ENCODE measurements around the gene TMEM167B.
A peak's percentile ranks its signal among the peaks of the same experiment; 100 is the strongest.
"Not testable (repeated sequence)": the region's sequence is repeated elsewhere in the genome, so short reads cannot be mapped to it uniquely, and the experiment has no call there.

The TMEM167B gene

GRCh38 chr1:109090196-109091077 is at the start of gene TMEM167B:
TMEM167B (plus strand) TSS chr1:109090764; CDS start chr1:109090873, 109 bp downstream.
- peak within 1 kb of the TSS; percentile 91 for H3K4me3 ChIP-seq (ENCODE audit: low read depth in 1 of 2, low read length in 2 of 2)
- H3K36me3 ChIP-seq (ENCODE audit: insufficient read depth, low read length), result peaks cover 12% of the 10 kb centered on the region
- H3K9me3 ChIP-seq (ENCODE audit: low read length), result no peaks in the 10 kb centered on the region
- peak within 1 kb of the TSS; percentile 98 for H3K9ac ChIP-seq (ENCODE audit: low read length)
- H3K27me3 ChIP-seq (ENCODE audit: control insufficient read depth in 1 of 2, insufficient read depth in 2 of 2, low read length in 2 of 2), result no peaks in the 10 kb centered on the region
- H3K4me1 ChIP-seq (ENCODE audit: insufficient read depth, low read length), result peaks cover 39% of the 10 kb centered on the region
- H3K27ac ChIP-seq (ENCODE audit: low read depth, low read length), result peak within 1 kb of the TSS; percentile 99

GRCh38 chr1:109040989-109041620 is 49.5 kb upstream of the TMEM167B start:
- Histone ChIP-seq H3K4me1 (ENCODE audit: insufficient read depth, low read length) (no peaks in the 10 kb centered on the region), H3K27ac (ENCODE audit: low read depth, low read length) (peak overlapping the region; percentile 86), H3K27me3 (ENCODE audit: control insufficient read depth in 1 of 2, insufficient read depth in 2 of 2, low read length in 2 of 2) (no peaks in the 10 kb centered on the region), H3K9ac (ENCODE audit: low read length) (peak overlapping the region; percentile 68), H3K36me3 (ENCODE audit: insufficient read depth, low read length) (no peaks in the 10 kb centered on the region), H3K4me3 (ENCODE audit: low read depth in 1 of 2, low read length in 2 of 2) (peak overlapping the region; percentile 94 to 98), H3K9me3 (ENCODE audit: low read length) (no peaks in the 10 kb centered on the region)

GRCh38 chr1:109041621-109042468 is 48.7 kb upstream of the TMEM167B start, which contains the start of gene WDR47:
WDR47 (minus strand) TSS chr1:109042102; CDS start chr1:109023512, 18,590 bp downstream.
- Histone ChIP-seq H3K9ac (ENCODE audit: low read length) (peak within 1 kb of the TSS; percentile 68), H3K27me3 (ENCODE audit: control insufficient read depth in 1 of 2, insufficient read depth in 2 of 2, low read length in 2 of 2) (no peaks in the 10 kb centered on the region), H3K9me3 (ENCODE audit: low read length) (no peaks in the 10 kb centered on the region), H3K27ac (ENCODE audit: low read depth, low read length) (peak within 1 kb of the TSS; percentile 86), H3K4me3 (ENCODE audit: low read depth in 1 of 2, low read length in 2 of 2) (peak within 1 kb of the TSS; percentile 94 to 98), H3K36me3 (ENCODE audit: insufficient read depth, low read length) (no peaks in the 10 kb centered on the region), H3K4me1 (ENCODE audit: insufficient read depth, low read length) (no peaks in the 10 kb centered on the region)

- Histone ChIP-seq H3K9me3 (ENCODE audit: low read length) (no peaks in the 10 kb centered on the region), H3K27me3 (ENCODE audit: control insufficient read depth in 1 of 2, insufficient read depth in 2 of 2, low read length in 2 of 2) (no peaks in the 10 kb centered on the region), H3K9ac (ENCODE audit: low read length) (no peak overlapping the region), H3K4me3 (ENCODE audit: low read depth in 1 of 2, low read length in 2 of 2) (no peak overlapping the region), H3K4me1 (ENCODE audit: insufficient read depth, low read length) (no peaks in the 10 kb centered on the region), H3K36me3 (ENCODE audit: insufficient read depth, low read length) (no peaks in the 10 kb centered on the region), H3K27ac (ENCODE audit: low read depth, low read length) (no peak overlapping the region)
Observed at GRCh38 chr1:109045595-109045994, 45.0 kb upstream of the TMEM167B start.

GRCh38 chr1:109046671-109047070 is 43.9 kb upstream of the TMEM167B start:
- H3K9ac ChIP-seq (ENCODE audit: low read length), result no peak overlapping the region
- no peaks in the 10 kb centered on the region for H3K4me1 ChIP-seq (ENCODE audit: insufficient read depth, low read length)
- no peak overlapping the region for H3K27ac ChIP-seq (ENCODE audit: low read depth, low read length)
- H3K4me3 ChIP-seq (ENCODE audit: low read depth in 1 of 2, low read length in 2 of 2), result no peak overlapping the region
- H3K27me3 ChIP-seq (ENCODE audit: control insufficient read depth in 1 of 2, insufficient read depth in 2 of 2, low read length in 2 of 2), result no peaks in the 10 kb centered on the region
- no peaks in the 10 kb centered on the region for H3K9me3 ChIP-seq (ENCODE audit: low read length)
- H3K36me3 ChIP-seq (ENCODE audit: insufficient read depth, low read length), result no peaks in the 10 kb centered on the region

- H3K9me3 ChIP-seq (ENCODE audit: low read length), result no peaks in the 10 kb centered on the region
- no peaks in the 10 kb centered on the region for H3K36me3 ChIP-seq (ENCODE audit: insufficient read depth, low read length)
- no peak overlapping the region for H3K4me3 ChIP-seq (ENCODE audit: low read depth in 1 of 2, low read length in 2 of 2)
- H3K27me3 ChIP-seq (ENCODE audit: control insufficient read depth in 1 of 2, insufficient read depth in 2 of 2, low read length in 2 of 2), result no peaks in the 10 kb centered on the region
- no peak overlapping the region for H3K27ac ChIP-seq (ENCODE audit: low read depth, low read length)
- H3K9ac ChIP-seq (ENCODE audit: low read length), result no peak overlapping the region
- H3K4me1 ChIP-seq (ENCODE audit: insufficient read depth, low read length), result no peaks in the 10 kb centered on the region
Observed at GRCh38 chr1:109047339-109047738, 43.2 kb upstream of the TMEM167B start.

GRCh38 chr1:109048335-109048734 is 42.2 kb upstream of the TMEM167B start:
- no peak overlapping the region for H3K27ac ChIP-seq (ENCODE audit: low read depth, low read length)
- H3K9me3 ChIP-seq (ENCODE audit: low read length), result no peaks in the 10 kb centered on the region
- no peak overlapping the region for H3K4me3 ChIP-seq (ENCODE audit: low read depth in 1 of 2, low read length in 2 of 2)
- no peaks in the 10 kb centered on the region for H3K36me3 ChIP-seq (ENCODE audit: insufficient read depth, low read length)
- no peaks in the 10 kb centered on the region for H3K4me1 ChIP-seq (ENCODE audit: insufficient read depth, low read length)
- no peak overlapping the region for H3K9ac ChIP-seq (ENCODE audit: low read length)
- no peaks in the 10 kb centered on the region for H3K27me3 ChIP-seq (ENCODE audit: control insufficient read depth in 1 of 2, insufficient read depth in 2 of 2, low read length in 2 of 2)

GRCh38 chr1:109050228-109050995 is 40.2 kb upstream of the TMEM167B start:
- H3K9me3 ChIP-seq (ENCODE audit: low read length), result no peaks in the 10 kb centered on the region
- H3K9ac ChIP-seq (ENCODE audit: low read length), result no peak overlapping the region
- H3K4me3 ChIP-seq (ENCODE audit: low read depth in 1 of 2, low read length in 2 of 2), result no peak overlapping the region
- no peaks in the 10 kb centered on the region for H3K36me3 ChIP-seq (ENCODE audit: insufficient read depth, low read length)
- no peaks in the 10 kb centered on the region for H3K27me3 ChIP-seq (ENCODE audit: control insufficient read depth in 1 of 2, insufficient read depth in 2 of 2, low read length in 2 of 2)
- H3K4me1 ChIP-seq (ENCODE audit: insufficient read depth, low read length), result no peaks in the 10 kb centered on the region
- no peak overlapping the region for H3K27ac ChIP-seq (ENCODE audit: low read depth, low read length)

GRCh38 chr1:109052145-109052544 is 38.4 kb upstream of the TMEM167B start:
- not testable (repeated sequence) for H3K4me3 ChIP-seq (ENCODE audit: low read depth in 1 of 2, low read length in 2 of 2); H3K4me1 ChIP-seq (ENCODE audit: insufficient read depth, low read length); H3K36me3 ChIP-seq (ENCODE audit: insufficient read depth, low read length); H3K9me3 ChIP-seq (ENCODE audit: low read length); H3K9ac ChIP-seq (ENCODE audit: low read length); H3K27ac ChIP-seq (ENCODE audit: low read depth, low read length); H3K27me3 ChIP-seq (ENCODE audit: control insufficient read depth in 1 of 2, insufficient read depth in 2 of 2, low read length in 2 of 2)

- H3K9ac ChIP-seq (ENCODE audit: low read length), result no peak overlapping the region
- H3K4me1 ChIP-seq (ENCODE audit: insufficient read depth, low read length), result no peaks in the 10 kb centered on the region
- no peaks in the 10 kb centered on the region for H3K9me3 ChIP-seq (ENCODE audit: low read length)
- no peaks in the 10 kb centered on the region for H3K27me3 ChIP-seq (ENCODE audit: control insufficient read depth in 1 of 2, insufficient read depth in 2 of 2, low read length in 2 of 2)
- no peak overlapping the region for H3K27ac ChIP-seq (ENCODE audit: low read depth, low read length)
- no peak overlapping the region for H3K4me3 ChIP-seq (ENCODE audit: low read depth in 1 of 2, low read length in 2 of 2)
- H3K36me3 ChIP-seq (ENCODE audit: insufficient read depth, low read length), result no peaks in the 10 kb centered on the region
Observed at GRCh38 chr1:109056064-109056463, 34.5 kb upstream of the TMEM167B start.

Data from muscle layer of colon (tissue), 2 donors.